Colonic mucosa (tissue), 4 donors: ENCODE results near the gene CHCHD5. TPM values are rescaled to one million over a fixed set of nuclear protein-coding genes. Genes with fewer than 3 reads are reported as not detected.
A peak's percentile ranks its signal among the peaks of the same experiment; 100 is the strongest.

Source experiments
- DNase-seq: peaks from one replicate; pipeline ENCODE4 v3.0.0-alpha.2; 2020
- H3K27ac ChIP-seq: fragments of 200-600 bp; one replicate; pipeline ENCODE4 v1.8.0; 2021
- H3K27me3 ChIP-seq: fragments of 200-600 bp; one replicate; pipeline ENCODE4 v1.8.0; 2021
- H3K36me3 ChIP-seq: fragments of 200-600 bp; one replicate; pipeline ENCODE4 v1.8.0; 2021
- H3K4me1 ChIP-seq: fragments of 200-600 bp; one replicate; pipeline ENCODE4 v1.8.0; 2021; ENCODE audit warnings: mild to moderate bottlenecking
- H3K4me3 ChIP-seq: fragments of 200-600 bp; one replicate; pipeline ENCODE4 v1.8.0; 2021
- H3K9ac ChIP-seq, 2 donors: one replicate each; pipeline ENCODE4 v1.7.0; 2013; ENCODE audit warnings: control low read depth in 2 of 2, low read depth in 2 of 2, low read length in 2 of 2
- H3K9me3 ChIP-seq: fragments of 200-600 bp; one replicate; pipeline ENCODE4 v1.8.0; 2021
- intact Hi-C: fragments of 100-400 bp; cut with DNase I; formaldehyde crosslinking; loops from one replicate; pipeline ENCODE4 v1.14.1; 2022
- total RNA-seq, 2 donors: library from RNA; stranded (reverse); fragmentation: NEBNext Ultra II Directional in 1 of 2; extraction: Animal tissue kit (Norgen Biotek cat#: 25700) in 1 of 2; gene quantifications; one replicate each; pipeline ENCODE4 v1.2.1, GENCODE V29; 2021
- TF ChIP-seq, protein P1 (sequence below): fragments of 200-600 bp; IDR thresholded peaks from one replicate; pipeline ENCODE4 v1.8.0; 2022; ENCODE audit warnings: antibody characterized with exemption, mild to moderate bottlenecking
- donor health status: healthy.
- donor health status: DM: no; HTN: no; CAD: no.
- donor health status: DM: no; HTN: no; CAD: no.

The CHCHD5 gene
- total RNA-seq, 2 donors from 2014 or later = 27.0 to 39.5 TPM

GRCh38 chr2:112601754-112602153 lies 17.3 kb downstream of the CHCHD5 start:
- H3K9ac ChIP-seq = no peak overlapping the region
- H3K9me3 ChIP-seq = no peaks in the 10 kb centered on the region
- no peak overlapping the region for H3K4me3 ChIP-seq
- DNase-seq = no peak
- H3K27ac ChIP-seq = no peak overlapping the region
- H3K36me3 ChIP-seq = no peaks in the 10 kb centered on the region
- TF ChIP-seq, protein P1, sequence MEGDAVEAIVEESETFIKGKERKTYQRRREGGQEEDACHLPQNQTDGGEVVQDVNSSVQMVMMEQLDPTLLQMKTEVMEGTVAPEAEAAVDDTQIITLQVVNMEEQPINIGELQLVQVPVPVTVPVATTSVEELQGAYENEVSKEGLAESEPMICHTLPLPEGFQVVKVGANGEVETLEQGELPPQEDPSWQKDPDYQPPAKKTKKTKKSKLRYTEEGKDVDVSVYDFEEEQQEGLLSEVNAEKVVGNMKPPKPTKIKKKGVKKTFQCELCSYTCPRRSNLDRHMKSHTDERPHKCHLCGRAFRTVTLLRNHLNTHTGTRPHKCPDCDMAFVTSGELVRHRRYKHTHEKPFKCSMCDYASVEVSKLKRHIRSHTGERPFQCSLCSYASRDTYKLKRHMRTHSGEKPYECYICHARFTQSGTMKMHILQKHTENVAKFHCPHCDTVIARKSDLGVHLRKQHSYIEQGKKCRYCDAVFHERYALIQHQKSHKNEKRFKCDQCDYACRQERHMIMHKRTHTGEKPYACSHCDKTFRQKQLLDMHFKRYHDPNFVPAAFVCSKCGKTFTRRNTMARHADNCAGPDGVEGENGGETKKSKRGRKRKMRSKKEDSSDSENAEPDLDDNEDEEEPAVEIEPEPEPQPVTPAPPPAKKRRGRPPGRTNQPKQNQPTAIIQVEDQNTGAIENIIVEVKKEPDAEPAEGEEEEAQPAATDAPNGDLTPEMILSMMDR = no peak
- H3K27me3 ChIP-seq = no peaks in the 10 kb centered on the region
- H3K4me1 ChIP-seq = no peaks in the 10 kb centered on the region
- intact Hi-C loops = loop anchor here (2.0 to 10.0 kb wide), 2 partner anchors 125 to 343 kb away; no protein-coding TSS in a partner anchor

GRCh38 chr2:112602917-112603316 lies 18.5 kb downstream of the CHCHD5 start:
- Histone ChIP-seq H3K9me3 (no peaks in the 10 kb centered on the region), H3K27ac (no peak overlapping the region), H3K9ac (no peak overlapping the region), H3K4me3 (no peak overlapping the region), H3K27me3 (no peaks in the 10 kb centered on the region), H3K36me3 (no peaks in the 10 kb centered on the region), H3K4me1 (no peaks in the 10 kb centered on the region)
- TF ChIP-seq, protein P1 = no peak
- intact Hi-C loops = loop anchor here (10.0 kb wide), 1 partner anchor 342 kb away; no protein-coding TSS in a partner anchor
- DNase-seq = no peak

DNA sequence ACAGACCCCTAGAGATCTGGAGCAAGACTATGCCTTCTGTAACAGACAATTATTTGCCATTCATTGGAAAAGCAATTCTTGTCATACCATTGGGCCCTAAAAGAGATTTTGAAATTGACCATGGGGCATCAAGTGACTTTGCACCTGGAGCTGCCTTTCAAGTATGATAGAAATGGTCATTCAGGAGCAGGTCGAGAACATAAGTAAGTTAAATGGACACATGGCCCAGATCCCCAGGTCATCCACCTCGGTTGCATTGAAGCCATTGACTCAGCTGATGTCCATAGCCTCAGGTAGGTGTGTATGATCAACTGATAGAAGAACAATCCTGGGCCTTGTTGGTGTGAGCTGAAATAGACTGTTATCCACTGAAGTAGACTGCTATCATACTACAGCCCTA lies 19.3 kb downstream of the CHCHD5 start:
- H3K36me3 ChIP-seq = no peaks in the 10 kb centered on the region
- no peak for DNase-seq
- no peaks in the 10 kb centered on the region for H3K9me3 ChIP-seq
- intact Hi-C loops = loop anchor here (10.0 kb wide), 1 partner anchor 341 kb away; no protein-coding TSS in a partner anchor
- H3K9ac ChIP-seq = no peak overlapping the region
- no peaks in the 10 kb centered on the region for H3K27me3 ChIP-seq
- H3K4me1 ChIP-seq = no peaks in the 10 kb centered on the region
- TF ChIP-seq, protein P1 = no peak
- no peak overlapping the region for H3K4me3 ChIP-seq
- H3K27ac ChIP-seq = no peak overlapping the region

DNA sequence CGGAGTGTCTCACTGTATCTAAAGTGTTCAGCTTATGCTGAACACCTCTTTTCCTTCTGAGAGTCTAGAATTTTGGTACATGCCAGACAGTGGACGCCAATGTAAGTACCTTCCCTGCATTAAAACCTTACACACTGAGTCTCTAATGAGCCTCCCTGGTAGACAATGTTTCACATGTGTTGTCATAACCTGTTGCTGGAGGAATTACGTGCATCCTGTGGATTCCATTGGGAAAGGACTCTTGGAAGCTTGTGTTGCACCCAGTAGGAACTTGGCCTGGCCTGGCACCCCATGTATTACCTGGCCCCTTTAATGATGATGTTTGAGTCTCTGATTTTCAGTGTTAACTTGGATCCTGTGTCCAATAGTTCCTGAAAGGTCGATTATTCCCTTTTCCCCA lies 20.5 kb downstream of the CHCHD5 start:
- Histone ChIP-seq H3K4me1 (no peaks in the 10 kb centered on the region), H3K27me3 (no peaks in the 10 kb centered on the region), H3K9me3 (no peaks in the 10 kb centered on the region), H3K4me3 (no peak overlapping the region), H3K36me3 (no peaks in the 10 kb centered on the region), H3K27ac (no peak overlapping the region), H3K9ac (no peak overlapping the region)
- TF ChIP-seq, protein P1 = no peak
- no peak for DNase-seq
- intact Hi-C loops = loop anchor here (10.0 kb wide), 1 partner anchor 340 kb away; no protein-coding TSS in a partner anchor

- intact Hi-C loops = loop anchor here (10.0 kb wide), 1 partner anchor 339 kb away; no protein-coding TSS in a partner anchor
- H3K36me3 ChIP-seq = no peaks in the 10 kb centered on the region
- H3K27ac ChIP-seq = no peak overlapping the region
- no peaks in the 10 kb centered on the region for H3K4me1 ChIP-seq
- H3K27me3 ChIP-seq = no peaks in the 10 kb centered on the region
- H3K4me3 ChIP-seq = no peak overlapping the region
- peak overlapping the region in 1 of 2 donors; percentile 14 for H3K9ac ChIP-seq
- TF ChIP-seq, protein P1 = no peak
- DNase-seq = no peak
- no peaks in the 10 kb centered on the region for H3K9me3 ChIP-seq
Observed at GRCh38 chr2:112605926-112606325, 21.5 kb downstream of the CHCHD5 start.
